ENCODE measurements around the gene PRODH. TPM values are rescaled to one million over a fixed set of nuclear protein-coding genes. Genes with fewer than 3 reads are reported as not detected.

The PRODH gene
- total RNA-seq, 1 donor from 2014 or later: 9.1 TPM

Other genes starting within 250 kb of the PRODH start
- gene DGCR6, start 30.0 kb downstream of the PRODH start, total RNA-seq: 11.2 TPM
- gene DGCR2, start 186.1 kb upstream of the PRODH start, total RNA-seq: 33.1 TPM
- not detected for gene TSSK2, start 195.0 kb upstream of the PRODH start, total RNA-seq
- gene ESS2, start 208.4 kb upstream of the PRODH start, total RNA-seq: 9.3 TPM
- not detected for gene GSC2, start 214.0 kb upstream of the PRODH start, total RNA-seq
- gene SLC25A1, start 242.4 kb upstream of the PRODH start, total RNA-seq: 27.8 TPM